ENCODE results near the gene RTP5. TPM values are rescaled to one million over a fixed set of nuclear protein-coding genes. Genes with fewer than 3 reads are reported as not detected.

Gene RTP5
- total RNA-seq, 1 experiment from 2014 or later = not detected

- no peak overlapping the region for H3K27ac Mint-ChIP-seq
- Histone ChIP-seq H3T11ph (ENCODE audit: low read length) (no peak overlapping the region), H3K4ac (ENCODE audit: low read depth, low read length) (no peak overlapping the region), H2BK12ac (ENCODE audit: insufficient read length, low read depth, low read length) (no peak overlapping the region), H2AK5ac (ENCODE audit: insufficient read length, low read length) (no peak overlapping the region), H3K9ac (ENCODE audit: extremely low read depth, insufficient read length, low read length) (no peak overlapping the region), H2BK5ac (ENCODE audit: insufficient read length, low read length) (no peak overlapping the region), H4K5ac (ENCODE audit: insufficient read length, low read depth, low read length) (no peak overlapping the region), H2BK20ac (ENCODE audit: low read depth, low read length, poor library complexity, severe bottlenecking) (no peak overlapping the region), H2BK15ac (ENCODE audit: low read depth, low read length) (no peak overlapping the region), H2BK120ac (ENCODE audit: low read depth, low read length, poor library complexity, severe bottlenecking) (no peak overlapping the region), H3K23me2 (ENCODE audit: insufficient read length, low read depth, low read length, poor library complexity, severe bottlenecking) (peaks cover 4% of the 10 kb centered on the region), H3K27ac (ENCODE audit: insufficient read length, low read depth, low read length) (no peak overlapping the region), H4K91ac (ENCODE audit: insufficient read length, low read depth, low read length) (no peak overlapping the region), H3K4me1 (ENCODE audit: insufficient read depth, low read length) (no peaks in the 10 kb centered on the region; the same call in 1 of the 2 replicates), H2AFZ (ENCODE audit: low read length) (no peak overlapping the region), H3K79me2 (ENCODE audit: insufficient read depth, low read length) (no peaks in the 10 kb centered on the region), H4K20me1 (ENCODE audit: control insufficient read depth, insufficient read depth, insufficient read length) (no peaks in the 10 kb centered on the region), H3K56ac (ENCODE audit: insufficient read length, low read depth, low read length) (no peak overlapping the region), H3K23ac (ENCODE audit: insufficient read length, low read depth, low read length) (no peak overlapping the region), H3K14ac (ENCODE audit: insufficient read depth, low read length) (no peak overlapping the region), H3K4me2 (ENCODE audit: insufficient read depth, insufficient read length, low read length) (no peak overlapping the region), H3K18ac (ENCODE audit: insufficient read length, low read depth, low read length) (no peak overlapping the region), H4K8ac (replicated peaks; ENCODE audit: insufficient read length, low read depth, low read length) (no peak overlapping the region), H3K9me3 (ENCODE audit: control insufficient read depth, low read depth, low read length) (no peaks in the 10 kb centered on the region), H3K79me1 (ENCODE audit: insufficient read depth, low read depth, low read length, poor library complexity, severe bottlenecking) (no peaks in the 10 kb centered on the region), H3K27me3 (ENCODE audit: insufficient read depth, low read length) (no peaks in the 10 kb centered on the region)
- H3K36me3 Mint-ChIP-seq (ENCODE audit: insufficient read depth in 1 of 3, low read depth in 3 of 3) = peaks cover 2 to 15% (median 6%) of the 10 kb centered on the region in 3 experiments; a peak in 6 of 7 replicates
- H3K4me3 Mint-ChIP-seq = no peak overlapping the region
- no peaks in the 10 kb centered on the region; the same call in 1 of the 2 replicates for H3K27me3 Mint-ChIP-seq (ENCODE audit: low read depth)
- no peak for TF ChIP-seq CTCF (conservative IDR thresholded peaks at IDR 0.05)
- DNase-seq = no peak
- peaks cover 14% of the 10 kb centered on the region in 2 experiments for H3K9me3 Mint-ChIP-seq
- H3K4me1 Mint-ChIP-seq = peaks cover 24 to 37% of the 10 kb centered on the region in 2 experiments
- WGBS (ENCODE audit: extremely low coverage, insufficient read length, low lambda C conversion rate) = no CpG with 5 or more reads among the region's 3 CpGs
These were observed 22.4 kb downstream of the RTP5 start for GRCh38 chr2:241891988-241892298.

All from H9 (cell line).